Fibroblast of lung (primary cell): Measurements from ENCODE around the gene TTLL10. TPM values are rescaled to one million over a fixed set of nuclear protein-coding genes. Genes with fewer than 3 reads are reported as not detected.

Source experiments
- DNase-seq, 2 donors: peaks; one replicate each; pipeline versions ENCODE4 v3.0.0 to v3.0.0-alpha.2; 2010; ENCODE audit warnings: low read depth in 2 of 2
- H2AFZ ChIP-seq: 2 replicates; pipeline ENCODE4 v1.5.1; 2012; ENCODE audit warnings: low read length, control low read depth, inconsistent platforms
- H3K27ac ChIP-seq: 2 replicates; pipeline ENCODE4 v1.5.1; 2011; ENCODE audit warnings: low read length, control low read depth; ENCODE audit not compliant: insufficient read depth
- H3K27me3 ChIP-seq: 2 replicates; pipeline ENCODE4 v1.5.1; 2011; ENCODE audit warnings: mild to moderate bottlenecking, low read length; ENCODE audit not compliant: control insufficient read depth, insufficient read depth
- H3K36me3 ChIP-seq: 2 replicates; pipeline ENCODE4 v1.5.1; 2011; ENCODE audit warnings: low read length; ENCODE audit not compliant: control insufficient read depth, insufficient read depth
- H3K4me1 ChIP-seq: 2 replicates; pipeline ENCODE4 v1.5.1; 2011; ENCODE audit warnings: low read length; ENCODE audit not compliant: control insufficient read depth, insufficient read depth; ENCODE audit errors: extremely low read depth
- H3K4me2 ChIP-seq: 2 replicates; pipeline ENCODE4 v1.5.1; 2011; ENCODE audit warnings: low read length, control low read depth; ENCODE audit not compliant: insufficient read depth; ENCODE audit errors: extremely low read depth
- H3K4me3 ChIP-seq, 4 experiments: fragments of 200-600 bp in 1 of 4; sonication (generic) in 1 of 4; replicated peaks in 1 of 4; 2 replicates each; pipeline ENCODE4 v1.5.1; 2011 to 2016; ENCODE audit warnings: low read length in 4 of 4, low read depth in 3 of 4, mild to moderate bottlenecking in 3 of 4, control low read depth in 2 of 4, inconsistent platforms in 1 of 4, mixed read lengths in 1 of 4; ENCODE audit not compliant: insufficient read depth in 1 of 4; ENCODE audit errors: control extremely low read depth in 1 of 4
- H3K79me2 ChIP-seq: 2 replicates; pipeline ENCODE4 v1.5.1; 2012; ENCODE audit warnings: mild to moderate bottlenecking, low read length, inconsistent platforms; ENCODE audit not compliant: control insufficient read depth, insufficient read depth
- H3K9ac ChIP-seq: 2 replicates; pipeline ENCODE4 v1.5.1; 2011; ENCODE audit warnings: mild to moderate bottlenecking, low read length, control low read depth; ENCODE audit not compliant: insufficient read depth
- H3K9me3 ChIP-seq: 2 replicates; pipeline ENCODE4 v1.5.1; 2012; ENCODE audit warnings: low read depth, low read length; ENCODE audit not compliant: control insufficient read depth, insufficient read depth
- H4K20me1 ChIP-seq: 2 replicates; pipeline ENCODE4 v1.5.1; 2011; ENCODE audit warnings: low read length; ENCODE audit not compliant: control insufficient read depth, insufficient read depth; ENCODE audit errors: extremely low read depth
- EZH2 ChIP-seq: IDR thresholded peaks from 2 replicates; pipeline ENCODE4 v1.5.1; 2012; ENCODE audit warnings: low read length, control low read depth, mild to moderate bottlenecking; ENCODE audit errors: missing control alignments
- polyA plus RNA-seq, 2 donors: library from polyadenylated mRNA; depleted of rRNA in 1 of 2; stranded (reverse) in 1 of 2; unstranded in 1 of 2; fragments of >200 nt; gene quantifications; 2 replicates each; pipeline ENCODE4 v1.2.1, GENCODE V29; 2011 to 2012; ENCODE audit warnings: missing spikeins in 1 of 2
- total RNA-seq: library from RNA; depleted of rRNA; stranded (reverse); fragments of >200 nt; gene quantifications from 2 replicates; pipeline ENCODE4 v1.2.1, GENCODE V29; 2014
- TF ChIP-seq, protein P1 (sequence below), 2 donors: IDR thresholded peaks in 1 of 2; conservative IDR thresholded peaks in 1 of 2; 1 replicate in 1 of 2; 2 replicates in 1 of 2; pipeline ENCODE4 v1.5.1; 2011 to 2012; ENCODE audit warnings: low read length in 2 of 2, control low read depth in 1 of 2, inconsistent platforms in 1 of 2, low read depth in 1 of 2, mild to moderate bottlenecking in 1 of 2

TTLL10 gene
- total and polyA plus RNA-seq, 2 donors (not counting 1 experiment from before 2014, with no cell fraction given), result not detected

DNA sequence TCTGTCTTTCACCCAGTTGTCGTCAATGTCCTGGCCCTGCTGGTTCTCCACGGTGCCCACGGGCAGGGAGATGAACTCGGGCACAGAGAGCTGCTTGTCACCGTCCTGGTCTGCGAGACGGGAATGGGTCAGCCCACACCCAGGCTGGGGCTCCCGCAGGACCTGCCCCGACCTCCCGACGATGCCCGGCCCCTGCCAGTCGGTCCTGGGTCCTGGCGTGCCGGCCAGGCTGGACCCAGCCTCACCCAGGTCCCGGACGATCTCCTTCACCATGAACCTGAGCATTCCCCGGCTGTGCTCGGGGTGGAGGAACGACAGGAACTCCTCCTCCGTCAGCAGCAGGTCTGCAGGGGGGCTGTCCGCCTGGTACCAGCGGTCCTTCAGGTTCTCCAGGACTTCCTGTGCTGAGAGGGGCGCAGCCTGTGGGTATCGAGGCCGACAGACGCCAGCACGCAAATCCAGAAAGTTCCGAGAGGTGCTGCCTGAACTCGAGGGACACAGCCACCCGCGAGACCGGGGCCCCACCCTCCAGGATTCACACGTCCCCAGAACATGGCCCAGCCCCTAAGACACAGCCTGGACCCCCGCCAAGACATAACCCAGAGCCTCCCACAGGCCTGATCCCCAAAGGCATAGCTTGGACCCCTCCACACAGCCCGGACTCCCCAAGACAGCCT, 45.0 kb downstream of the TTLL10 start:
- Histone ChIP-seq H3K27ac (no peak overlapping the region), H3K4me2 (no peak overlapping the region), H3K4me1 (no peaks in the 10 kb centered on the region), H3K9me3 (no peaks in the 10 kb centered on the region), H2AFZ (no peak overlapping the region), H4K20me1 (no peaks in the 10 kb centered on the region), H3K27me3 (no peaks in the 10 kb centered on the region), H3K79me2 (no peaks in the 10 kb centered on the region), H3K4me3 (no peak overlapping the region), H3K36me3 (peaks cover 36% of the 10 kb centered on the region), H3K9ac (no peak overlapping the region)
- no peak for DNase-seq
- TF ChIP-seq, protein P1, sequence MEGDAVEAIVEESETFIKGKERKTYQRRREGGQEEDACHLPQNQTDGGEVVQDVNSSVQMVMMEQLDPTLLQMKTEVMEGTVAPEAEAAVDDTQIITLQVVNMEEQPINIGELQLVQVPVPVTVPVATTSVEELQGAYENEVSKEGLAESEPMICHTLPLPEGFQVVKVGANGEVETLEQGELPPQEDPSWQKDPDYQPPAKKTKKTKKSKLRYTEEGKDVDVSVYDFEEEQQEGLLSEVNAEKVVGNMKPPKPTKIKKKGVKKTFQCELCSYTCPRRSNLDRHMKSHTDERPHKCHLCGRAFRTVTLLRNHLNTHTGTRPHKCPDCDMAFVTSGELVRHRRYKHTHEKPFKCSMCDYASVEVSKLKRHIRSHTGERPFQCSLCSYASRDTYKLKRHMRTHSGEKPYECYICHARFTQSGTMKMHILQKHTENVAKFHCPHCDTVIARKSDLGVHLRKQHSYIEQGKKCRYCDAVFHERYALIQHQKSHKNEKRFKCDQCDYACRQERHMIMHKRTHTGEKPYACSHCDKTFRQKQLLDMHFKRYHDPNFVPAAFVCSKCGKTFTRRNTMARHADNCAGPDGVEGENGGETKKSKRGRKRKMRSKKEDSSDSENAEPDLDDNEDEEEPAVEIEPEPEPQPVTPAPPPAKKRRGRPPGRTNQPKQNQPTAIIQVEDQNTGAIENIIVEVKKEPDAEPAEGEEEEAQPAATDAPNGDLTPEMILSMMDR (conservative IDR thresholded peaks at IDR 0.05 in 1 of 2, IDR thresholded peaks at IDR 0.05 in 1 of 2; ENCODE audit: low read depth in 1 of 2, low read length in 2 of 2), result no peak
- no peak for TF ChIP-seq EZH2

DNA sequence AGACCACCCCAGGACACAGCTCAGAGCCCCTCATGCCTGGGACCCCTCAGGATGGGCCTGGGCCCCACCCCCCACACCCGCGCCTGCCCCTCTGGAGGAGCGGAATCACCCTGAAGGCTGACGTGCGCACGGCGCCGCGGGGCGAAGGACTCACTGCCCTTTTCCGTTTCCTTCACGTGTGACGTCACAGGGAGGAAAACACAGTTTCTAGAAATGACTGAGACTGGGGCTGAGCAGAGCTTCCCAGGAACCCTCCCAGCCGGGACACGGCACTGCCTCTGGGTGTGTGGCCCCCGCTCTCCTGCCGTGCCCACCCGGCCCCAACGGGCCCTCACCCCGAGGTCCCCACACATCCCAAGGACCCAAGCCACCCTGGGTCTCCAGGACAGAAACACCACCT, 45.7 kb downstream of the TTLL10 start:
- Histone ChIP-seq H2AFZ (no peak overlapping the region), H3K4me3 (no peak overlapping the region), H3K9me3 (no peaks in the 10 kb centered on the region), H3K36me3 (peaks cover 39% of the 10 kb centered on the region), H3K9ac (no peak overlapping the region), H3K4me2 (no peak overlapping the region), H3K4me1 (no peaks in the 10 kb centered on the region), H3K27me3 (no peaks in the 10 kb centered on the region), H3K27ac (no peak overlapping the region), H4K20me1 (no peaks in the 10 kb centered on the region), H3K79me2 (no peaks in the 10 kb centered on the region)
- TF ChIP-seq, protein P1 (conservative IDR thresholded peaks at IDR 0.05 in 1 of 2, IDR thresholded peaks at IDR 0.05 in 1 of 2; ENCODE audit: low read depth in 1 of 2, low read length in 2 of 2), result no peak
- no peak for TF ChIP-seq EZH2
- DNase-seq, result no peak

DNA sequence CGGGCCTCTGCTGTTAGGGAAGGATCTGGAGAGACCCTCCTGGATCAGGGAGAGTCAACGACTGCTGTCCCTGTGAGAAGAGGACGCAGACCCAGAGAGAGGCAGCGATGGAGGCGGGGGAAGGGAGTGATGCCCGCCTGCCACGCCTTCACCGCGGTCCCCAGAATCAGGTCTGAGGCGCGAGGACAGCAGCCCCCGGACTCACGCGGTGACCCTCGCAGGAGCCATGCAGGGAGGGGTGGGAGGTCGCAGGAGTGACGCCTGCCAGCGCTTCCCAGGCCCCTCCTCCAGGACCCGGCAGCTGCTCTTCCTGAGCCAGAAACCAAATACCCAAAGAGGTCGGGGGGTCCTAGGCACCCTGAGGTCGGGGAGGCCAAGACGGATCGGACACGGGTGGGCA, 46.5 kb downstream of the TTLL10 start:
- no peak overlapping the region for H3K4me2 ChIP-seq
- no peaks in the 10 kb centered on the region for H3K27me3 ChIP-seq
- no peak for TF ChIP-seq EZH2
- TF ChIP-seq, protein P1 (conservative IDR thresholded peaks at IDR 0.05 in 1 of 2, IDR thresholded peaks at IDR 0.05 in 1 of 2; ENCODE audit: low read depth in 1 of 2, low read length in 2 of 2), result no peak
- no peaks in the 10 kb centered on the region for H4K20me1 ChIP-seq
- no peaks in the 10 kb centered on the region for H3K4me1 ChIP-seq
- peaks cover 41% of the 10 kb centered on the region for H3K36me3 ChIP-seq
- peaks cover 8% of the 10 kb centered on the region for H3K79me2 ChIP-seq
- no peak for DNase-seq
- no peak overlapping the region for H3K27ac ChIP-seq
- no peak overlapping the region for H2AFZ ChIP-seq
- no peaks in the 10 kb centered on the region for H3K9me3 ChIP-seq
- H3K9ac ChIP-seq, result no peak overlapping the region
- no peak overlapping the region for H3K4me3 ChIP-seq
